NCI-H748 (cell line): Measurements from ENCODE around the gene PLCG2.
A peak's percentile ranks its signal among the peaks of the same experiment; 100 is the strongest.

ENCODE experiments used
- DNase-seq: peaks from one replicate; lab custom pipeline; 2025; ENCODE audit not compliant: unreplicated experiment; lab: John Stamatoyannopoulos, UW

Gene PLCG2

GRCh38 chr16:81841722-81842121 lies 62.6 kb downstream of the PLCG2 start:
- DNase-seq = no peak

GRCh38 chr16:81842564-81843242 lies 63.6 kb downstream of the PLCG2 start:
- DNase-seq = no peak

GRCh38 chr16:81843243-81843582 lies 64.1 kb downstream of the PLCG2 start:
- no peak for DNase-seq

DNA sequence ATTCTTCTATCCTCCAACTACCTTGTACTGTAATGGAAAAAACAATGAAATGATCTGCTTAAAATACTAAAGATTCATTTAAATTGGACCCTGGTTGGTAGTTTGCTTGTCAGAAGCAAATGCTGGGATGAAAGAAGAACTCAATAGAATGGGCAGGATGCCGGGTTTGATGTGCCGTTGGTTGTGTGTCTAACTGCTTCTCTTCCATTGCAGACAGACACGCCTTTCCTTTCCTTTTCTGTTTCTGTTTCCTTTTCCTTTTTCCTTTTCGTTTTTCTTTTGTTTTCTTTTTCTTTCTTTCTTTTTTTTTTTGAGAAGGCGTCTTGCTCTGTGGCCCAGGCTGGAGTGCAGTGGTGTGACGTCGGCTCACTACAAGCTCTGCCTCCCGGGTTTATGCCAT lies 64.6 kb downstream of the PLCG2 start:
- DNase-seq = no peak

- DNase-seq = no peak
Measured at GRCh38 chr16:81846105-81846504, 67.0 kb downstream of the PLCG2 start.

- DNase-seq = no peak
Measured at GRCh38 chr16:81848306-81848853, 69.3 kb downstream of the PLCG2 start.

DNA sequence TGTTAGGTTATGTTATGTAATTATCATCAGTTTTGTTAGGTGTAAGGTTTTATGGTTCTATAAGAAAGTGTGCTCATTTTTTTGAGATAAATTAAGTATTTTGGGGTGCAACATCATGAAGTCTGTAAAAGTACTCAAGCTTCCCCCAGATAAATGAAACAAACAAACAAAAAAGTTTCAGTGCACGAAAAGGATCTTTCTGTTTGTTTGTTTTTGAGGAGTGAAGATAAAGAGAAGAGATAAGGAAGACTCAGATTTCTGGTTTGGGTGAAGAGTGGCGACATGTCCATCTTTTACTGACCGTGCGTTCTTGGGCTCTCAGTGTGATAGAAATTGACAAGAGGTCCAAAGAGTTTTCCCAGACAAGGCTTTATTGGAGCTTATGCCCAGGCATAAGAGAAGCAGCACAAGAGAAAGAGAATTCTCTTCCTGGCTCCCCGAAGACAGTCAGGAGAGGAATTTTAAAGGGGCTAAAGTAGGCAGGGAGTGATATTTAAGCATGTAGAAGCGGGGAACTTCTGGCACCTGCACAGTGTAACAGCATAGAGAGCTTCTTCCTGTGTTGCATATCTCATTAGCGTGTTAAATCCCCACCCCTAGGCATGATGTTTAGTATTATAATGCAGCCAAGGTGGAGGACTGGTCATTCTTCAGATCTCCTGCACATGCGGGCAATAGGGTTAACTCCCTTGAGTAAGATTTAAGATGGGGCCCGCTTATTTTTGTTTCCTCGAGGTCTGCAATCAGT lies 71.3 kb downstream of the PLCG2 start:
- DNase-seq = no peak

- DNase-seq = no peak
Measured at GRCh38 chr16:81852347-81852746, 73.3 kb downstream of the PLCG2 start.

DNA sequence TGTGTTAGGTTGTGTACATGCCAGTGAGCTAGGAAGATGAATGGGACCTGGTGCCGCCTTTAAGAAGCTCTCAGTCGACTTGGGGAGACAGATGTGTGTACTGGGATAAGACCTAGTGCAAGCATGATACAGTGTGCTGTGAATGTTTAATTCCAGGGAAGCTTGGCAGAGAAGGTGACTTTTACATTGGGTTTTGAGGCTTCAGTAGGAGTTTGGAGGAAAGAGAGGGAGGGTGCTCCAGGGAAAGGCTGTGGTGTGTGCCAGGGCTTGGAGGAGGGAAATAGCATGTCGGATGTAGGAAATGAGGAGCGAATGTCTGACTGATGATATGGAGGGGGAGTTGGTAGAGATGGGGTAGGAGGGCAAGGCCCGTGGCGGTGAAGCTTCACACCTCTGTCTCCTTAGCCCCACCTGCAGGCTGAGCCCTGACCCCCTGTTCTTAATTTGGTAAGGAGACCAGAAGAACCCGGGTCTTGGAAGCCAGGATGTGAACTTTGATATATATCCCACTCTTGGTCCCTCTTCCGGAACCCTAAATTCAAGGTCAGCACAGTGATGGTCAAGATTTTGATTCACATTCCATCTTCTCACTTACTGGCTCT lies 76.6 kb downstream of the PLCG2 start:
- DNase-seq = no peak

- DNase-seq = no peak
Measured at GRCh38 chr16:81860287-81861266, 81.5 kb downstream of the PLCG2 start.

GRCh38 chr16:81861503-81861902 lies 82.4 kb downstream of the PLCG2 start:
- DNase-seq = no peak

GRCh38 chr16:81861915-81862314 lies 82.8 kb downstream of the PLCG2 start:
- DNase-seq = no peak

- DNase-seq = peak; percentile 19
Measured at GRCh38 chr16:81863630-81864352, 84.7 kb downstream of the PLCG2 start.

- DNase-seq = no peak
Measured at GRCh38 chr16:81864646-81865382, 85.7 kb downstream of the PLCG2 start.

DNA sequence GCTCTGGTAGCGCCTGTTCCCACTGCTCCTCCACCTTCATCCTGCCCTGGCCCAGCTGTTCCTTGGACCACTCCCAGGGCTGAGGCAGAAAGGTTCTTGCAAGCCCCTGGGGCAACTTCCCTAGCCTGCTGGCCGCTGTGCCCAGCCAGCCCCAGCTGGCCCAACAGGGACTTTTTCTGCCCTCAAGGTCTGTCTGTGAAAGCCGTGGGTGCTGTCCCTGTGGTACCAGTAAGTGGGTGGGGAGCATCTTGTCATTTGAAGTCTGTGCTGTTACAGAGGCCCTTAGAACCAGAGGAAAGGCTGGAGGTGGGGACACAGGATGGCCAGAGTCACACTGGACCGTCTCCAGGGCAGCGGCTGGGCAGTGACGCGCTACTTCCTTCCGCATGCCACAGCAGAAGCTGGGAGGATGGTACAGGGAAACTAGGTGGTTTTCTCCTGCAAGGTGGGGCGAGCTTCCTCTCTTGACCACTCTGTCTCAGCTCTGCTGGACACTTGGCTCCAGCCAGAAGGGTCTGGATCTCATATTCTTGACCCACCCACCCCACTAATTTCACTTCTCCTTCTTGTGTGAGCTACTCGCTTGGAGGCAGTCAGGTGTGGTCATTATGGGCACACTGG lies 87.8 kb downstream of the PLCG2 start:
- no peak for DNase-seq

- DNase-seq = no peak
Measured at GRCh38 chr16:81868057-81868748, 89.1 kb downstream of the PLCG2 start.

- no peak for DNase-seq
Measured at GRCh38 chr16:81869326-81869725, 90.2 kb downstream of the PLCG2 start.

DNA sequence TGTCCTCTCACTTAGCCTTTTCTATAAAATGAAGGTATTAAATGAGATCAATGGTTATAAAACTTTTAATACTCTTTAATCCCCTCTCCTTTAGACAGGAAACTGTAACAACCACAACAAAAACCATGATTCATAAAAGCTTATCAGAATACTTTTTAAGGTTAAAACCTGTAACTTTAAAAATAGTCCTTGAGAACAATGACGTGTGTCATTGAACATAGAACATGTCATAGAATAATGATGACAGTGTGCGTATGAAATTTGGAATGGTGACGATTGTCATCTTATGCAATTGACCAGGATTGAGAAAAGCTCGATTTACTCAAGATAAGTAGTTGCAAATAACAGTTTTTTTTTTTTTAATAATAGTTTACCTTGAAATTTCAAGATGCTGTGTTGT lies 94.1 kb downstream of the PLCG2 start:
- no peak for DNase-seq
